T-cell (primary cell): ENCODE measurements around the gene CYSTM1. TPM values are rescaled to one million over a fixed set of nuclear protein-coding genes. Genes with fewer than 3 reads are reported as not detected.

Experiments used
- ATAC-seq, 4 experiments: fragments of 200-7000 bp in 3 of 4; fragments of 150-1000 bp in 1 of 4; cut with Tn5 transposase; replicated peaks in 1 of 4; 1 replicate in 3 of 4; 2 replicates in 1 of 4; pipeline ENCODE4 v1.10.0; 2021; ENCODE audit warnings: moderate library complexity in 3 of 4, mild to moderate bottlenecking in 2 of 4, moderate number of reproducible peaks in 1 of 4
- CTCF ChIA-PET, 2 donors: fragments of 300-600 bp; sonication (Branson Sonifier 250); formaldehyde crosslinking; loops; one replicate each; lab custom pipeline; 2022; ENCODE audit warnings: antibody characterized with exemption in 2 of 2; lab: Charles Lee
- POLR2A ChIA-PET, 2 donors: fragments of 300-600 bp; sonication (Branson Sonifier 250); formaldehyde crosslinking; loops; one replicate each; lab custom pipeline; 2022; ENCODE audit warnings: antibody characterized with exemption in 2 of 2; lab: Charles Lee
- DNase-seq, 35 experiments: peaks; one replicate each; pipeline versions ENCODE4 v3.0.0 to v3.0.0-alpha.2; 2013 to 2023
- H3K27ac ChIP-seq: one replicate; pipeline ENCODE4 v1.5.1; 2013; ENCODE audit warnings: low read length
- H3K27me3 ChIP-seq, 2 experiments: replicated peaks in 1 of 2; 1 replicate in 1 of 2; 2 replicates in 1 of 2; pipeline versions ENCODE4 v1.6.1 to v1.7.0; 2013; ENCODE audit warnings: low read length in 1 of 2, mixed read lengths in 1 of 2; ENCODE audit not compliant: control insufficient read depth in 2 of 2, insufficient read depth in 2 of 2; ENCODE audit errors: extremely low read depth in 1 of 2
- H3K36me3 ChIP-seq, 2 donors: 1 replicate in 1 of 2; 2 replicates in 1 of 2; pipeline versions ENCODE4 v1.6.1 to v1.7.0; 2013; ENCODE audit warnings: low read length in 1 of 2; ENCODE audit not compliant: control insufficient read depth in 2 of 2, insufficient read depth in 1 of 2; ENCODE audit errors: extremely low read depth in 1 of 2
- H3K4me1 ChIP-seq, 2 experiments: 1 replicate in 1 of 2; 2 replicates in 1 of 2; pipeline versions ENCODE4 v1.6.1 to v1.7.0; 2013; ENCODE audit warnings: low read length in 2 of 2, mixed read lengths in 1 of 2; ENCODE audit not compliant: insufficient read depth in 2 of 2, control insufficient read depth in 1 of 2; ENCODE audit errors: extremely low read depth in 1 of 2
- H3K4me3 ChIP-seq, 2 donors: 1 replicate in 1 of 2; 2 replicates in 1 of 2; pipeline versions ENCODE4 v1.5.1 to v1.7.0; 2013; ENCODE audit warnings: mild to moderate bottlenecking in 2 of 2, low read length in 1 of 2, moderate library complexity in 1 of 2; ENCODE audit not compliant: control insufficient read depth in 1 of 2; ENCODE audit errors: extremely low read depth in 1 of 2
- H3K9me3 ChIP-seq: 2 replicates; pipeline ENCODE4 v1.7.0; 2013
- H3K27ac Mint-ChIP-seq, 2 donors: one replicate each; pipeline ENCODE4 v1.8.0; 2020 to 2021; ENCODE audit warnings: mild to moderate bottlenecking in 2 of 2, mixed read lengths in 2 of 2
- H3K27me3 Mint-ChIP-seq, 2 donors: one replicate each; pipeline ENCODE4 v1.8.0; 2021 to 2022; ENCODE audit warnings: mixed read lengths in 2 of 2
- H3K36me3 Mint-ChIP-seq: one replicate; pipeline ENCODE4 v1.8.0; 2021; ENCODE audit warnings: mixed read lengths
- H3K4me1 Mint-ChIP-seq, 3 donors: one replicate each; pipeline ENCODE4 v1.8.0; 2020 to 2022; ENCODE audit warnings: mixed read lengths in 3 of 3, mild to moderate bottlenecking in 1 of 3
- H3K4me3 Mint-ChIP-seq, 3 donors: one replicate each; pipeline ENCODE4 v1.8.0; 2020 to 2022; ENCODE audit warnings: mild to moderate bottlenecking in 3 of 3, mixed read lengths in 3 of 3, moderate library complexity in 3 of 3
- H3K9me3 Mint-ChIP-seq, 3 donors: one replicate each; pipeline ENCODE4 v1.8.0; 2020 to 2022; ENCODE audit warnings: mixed read lengths in 3 of 3
- WGBS: methylation state at CpG from one replicate; pipeline ENCODE4 v1.1.5; 2013; ENCODE audit warnings: missing lambda C conversion rate; ENCODE audit not compliant: insufficient coverage; 5-methylcytosine and 5-hydroxymethylcytosine counted together
- total RNA-seq, 35 experiments: library from RNA in 6 of 35; stranded (reverse) in 6 of 35; fragments of 120-200 nt in 1 of 35; gene quantifications; one replicate each; pipeline versions ENCODE4 v1.2.1 to v1.2.4 and lab custom pipeline; 2013 to 2026

CYSTM1 gene
- total RNA-seq, 5 donors from 2014 or later (not counting 1 experiment from before 2014, with no cell fraction given), result 1.9 to 6.0 (median 5.0) TPM

DNA sequence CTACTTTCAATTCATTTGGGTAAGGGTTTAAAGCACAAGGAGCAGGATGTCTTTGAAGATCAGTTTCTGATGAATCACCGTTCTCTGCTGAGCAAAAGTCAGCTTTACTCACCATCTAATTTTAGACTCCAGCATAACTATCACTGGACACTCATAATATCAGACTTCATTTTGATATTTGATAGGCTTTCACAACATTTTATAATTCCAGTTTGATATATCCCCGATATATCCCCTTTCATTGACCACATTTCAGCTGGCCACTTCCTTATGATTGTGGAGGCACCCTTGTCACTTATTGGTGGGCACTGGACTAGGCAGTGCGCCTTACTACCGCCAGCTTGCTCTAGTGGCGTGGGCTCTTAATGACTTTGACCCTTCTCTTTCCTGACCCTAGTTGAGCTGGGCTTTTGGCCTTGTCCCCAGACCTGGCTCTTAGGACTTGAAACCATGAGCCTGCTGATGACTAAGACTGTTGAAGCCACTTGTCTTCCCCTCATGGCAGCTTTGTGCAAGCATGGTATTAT lies 46.8 kb downstream of the CYSTM1 start:
- Mint-ChIP-seq H3K4me3 (no peak overlapping the region), H3K36me3 (no peaks in the 10 kb centered on the region), H3K27ac (no peak overlapping the region), H3K9me3 (no peaks in the 10 kb centered on the region), H3K27me3 (peaks cover 0 to 3% of the 10 kb centered on the region in 2 donors), H3K4me1 (peaks cover 0 to 3% (median 0%) of the 10 kb centered on the region in 3 donors)
- Histone ChIP-seq H3K4me3 (no peak overlapping the region), H3K4me1 (no peaks in the 10 kb centered on the region), H3K9me3 (no peaks in the 10 kb centered on the region), H3K27ac (no peak overlapping the region), H3K27me3 (peaks cover 0 to 2% of the 10 kb centered on the region in 2 experiments), H3K36me3 (no peaks in the 10 kb centered on the region)
- WGBS, result 97% methylated on average over 4 of the region's 5 CpGs
- CTCF ChIA-PET, result interaction anchor here in 1 of 2 donors (0.6 kb wide), 1 partner anchor 133 kb away, joined by 4 read pairs; no protein-coding TSS in a partner anchor
- ATAC-seq (no peak), DNase-seq (no peak)
- POLR2A ChIA-PET, result no interaction called here

DNA sequence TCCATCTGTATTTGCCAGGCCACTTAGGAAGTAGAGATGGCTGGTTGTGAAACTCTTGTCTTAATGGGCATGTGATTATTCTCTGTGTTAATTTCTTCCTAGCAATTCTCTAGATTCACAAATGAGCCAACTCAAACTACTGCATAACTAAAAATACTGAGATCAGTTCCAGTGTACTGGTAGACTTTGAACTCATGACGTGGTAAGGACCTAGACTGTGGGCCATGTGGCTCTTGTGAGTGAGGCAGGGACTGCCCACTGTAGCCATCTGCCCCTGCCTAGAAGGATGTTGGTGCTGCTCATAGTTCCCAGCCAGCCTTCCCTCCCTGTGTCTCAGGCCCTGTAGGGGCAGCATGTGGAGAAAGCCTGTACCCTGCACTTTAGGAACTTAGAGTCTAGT lies 47.4 kb downstream of the CYSTM1 start:
- peaks cover 0 to 3% (median 0%) of the 10 kb centered on the region in 3 donors for H3K4me1 Mint-ChIP-seq
- peaks cover 0 to 5% of the 10 kb centered on the region in 2 donors for H3K27me3 Mint-ChIP-seq
- H3K36me3 Mint-ChIP-seq, result no peaks in the 10 kb centered on the region
- no peak overlapping the region for H3K4me3 Mint-ChIP-seq
- Histone ChIP-seq H3K27ac (no peak overlapping the region), H3K4me3 (no peak overlapping the region), H3K4me1 (no peaks in the 10 kb centered on the region), H3K36me3 (no peaks in the 10 kb centered on the region), H3K27me3 (peaks cover 0 to 3% of the 10 kb centered on the region in 2 experiments), H3K9me3 (no peaks in the 10 kb centered on the region)
- 67% methylated on average over 1 of the region's 1 CpG for WGBS
- DNase-seq, result no peak
- ChIA-PET POLR2A (no interaction called here), CTCF (interaction anchor here in 1 of 2 donors (0.6 kb wide), 1 partner anchor 132 kb away, joined by 4 read pairs; no protein-coding TSS in a partner anchor)
- no peaks in the 10 kb centered on the region for H3K9me3 Mint-ChIP-seq
- no peak for ATAC-seq
- no peak overlapping the region for H3K27ac Mint-ChIP-seq

DNA sequence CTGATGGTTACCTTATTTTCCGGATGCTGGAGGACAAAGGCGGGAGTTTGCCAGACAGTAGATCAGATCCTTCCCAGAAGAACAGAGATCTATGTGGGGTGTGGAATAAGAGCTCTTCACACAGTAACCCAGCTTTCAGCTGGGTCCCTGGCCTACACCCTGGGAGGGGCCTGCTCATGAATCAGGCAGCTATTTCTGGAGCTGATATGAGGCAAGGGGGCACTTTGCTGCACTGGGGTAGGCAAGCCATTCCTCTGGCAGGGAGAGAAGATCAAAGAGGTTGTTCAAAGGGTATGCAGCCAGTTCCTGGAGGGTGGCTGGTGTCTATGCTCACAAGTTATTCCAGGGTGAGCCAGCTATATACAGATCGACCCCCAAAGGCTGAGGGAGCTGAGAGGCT lies 48.6 kb downstream of the CYSTM1 start:
- CTCF ChIA-PET, result interaction anchor here in 1 of 2 donors (0.8 kb wide), 1 partner anchor 124 kb away, joined by 3 read pairs; no protein-coding TSS in a partner anchor
- H3K27ac Mint-ChIP-seq, result no peak overlapping the region
- H3K9me3 Mint-ChIP-seq, result no peaks in the 10 kb centered on the region
- no peaks in the 10 kb centered on the region for H3K4me1 ChIP-seq
- H3K9me3 ChIP-seq, result no peaks in the 10 kb centered on the region
- no peak overlapping the region for H3K4me3 ChIP-seq
- no peak for DNase-seq
- no peaks in the 10 kb centered on the region for H3K36me3 Mint-ChIP-seq
- H3K27me3 Mint-ChIP-seq, result peaks cover 0 to 5% of the 10 kb centered on the region in 2 donors
- POLR2A ChIA-PET, result no interaction called here
- no peak for ATAC-seq
- no CpG with 5 or more reads among the region's 3 CpGs for WGBS
- H3K27me3 ChIP-seq, result peaks cover 0 to 3% of the 10 kb centered on the region in 2 experiments
- H3K4me3 Mint-ChIP-seq, result no peak overlapping the region
- peaks cover 0 to 3% (median 0%) of the 10 kb centered on the region in 3 donors for H3K4me1 Mint-ChIP-seq
- no peak overlapping the region for H3K27ac ChIP-seq
- H3K36me3 ChIP-seq, result no peaks in the 10 kb centered on the region

DNA sequence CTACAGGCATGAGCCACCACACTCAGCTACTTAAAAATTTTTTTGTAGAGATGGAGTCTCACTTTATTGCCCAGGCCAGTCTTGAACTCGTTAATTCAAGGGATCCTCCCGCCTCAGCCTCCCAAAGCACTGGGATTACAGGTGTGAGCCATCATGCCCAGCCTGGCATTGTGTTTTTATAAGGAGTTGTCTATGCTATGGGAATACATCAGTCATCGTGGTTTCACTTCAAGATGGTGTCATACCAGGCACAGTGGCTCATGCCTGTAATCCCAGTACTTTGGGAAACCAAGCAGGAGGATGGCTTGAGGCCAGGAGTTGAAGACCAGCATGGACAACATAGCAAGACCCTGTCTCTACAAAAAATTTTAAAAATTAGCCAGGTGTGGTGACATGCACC lies 49.7 kb downstream of the CYSTM1 start:
- 82% methylated on average over 1 of the region's 3 CpGs for WGBS
- Mint-ChIP-seq H3K9me3 (no peaks in the 10 kb centered on the region), H3K4me3 (no peak overlapping the region), H3K4me1 (peaks cover 0 to 3% (median 0%) of the 10 kb centered on the region in 3 donors), H3K27me3 (peaks cover 0 to 5% of the 10 kb centered on the region in 2 donors), H3K27ac (no peak overlapping the region), H3K36me3 (no peaks in the 10 kb centered on the region)
- POLR2A ChIA-PET, result no interaction called here
- Histone ChIP-seq H3K27ac (no peak overlapping the region), H3K4me1 (no peaks in the 10 kb centered on the region), H3K36me3 (no peaks in the 10 kb centered on the region), H3K27me3 (peaks cover 0 to 3% of the 10 kb centered on the region in 2 experiments), H3K9me3 (no peaks in the 10 kb centered on the region), H3K4me3 (no peak overlapping the region)
- CTCF ChIA-PET, result no interaction called here
- no peak for DNase-seq
- ATAC-seq, result no peak

DNA sequence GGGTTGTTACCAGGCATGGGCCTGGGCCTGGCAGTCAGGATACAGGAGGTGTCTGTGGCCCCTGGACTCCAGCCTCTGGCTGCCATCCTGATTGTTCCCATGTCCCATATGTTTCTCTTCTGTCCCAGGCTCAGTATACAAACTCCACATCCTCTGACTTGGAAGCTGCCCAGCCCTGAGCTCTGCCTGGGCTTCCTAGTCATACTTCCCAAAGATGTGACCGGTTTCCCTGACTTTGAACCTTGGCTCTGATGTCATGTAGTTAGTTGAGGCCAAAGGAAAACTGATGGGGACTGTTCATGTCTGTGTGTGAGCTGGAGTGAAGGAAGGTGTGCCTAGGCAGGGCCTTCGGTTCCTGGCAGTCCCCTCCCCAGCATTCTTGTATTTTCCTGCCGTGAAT lies 50.4 kb downstream of the CYSTM1 start:
- Mint-ChIP-seq H3K4me3 (no peak overlapping the region), H3K9me3 (no peaks in the 10 kb centered on the region), H3K27me3 (peaks cover 0 to 5% of the 10 kb centered on the region in 2 donors), H3K27ac (no peak overlapping the region), H3K4me1 (peaks cover 0 to 3% (median 0%) of the 10 kb centered on the region in 3 donors), H3K36me3 (no peaks in the 10 kb centered on the region)
- ChIA-PET POLR2A (no interaction called here), CTCF (no interaction called here)
- Histone ChIP-seq H3K27me3 (peaks cover 0 to 3% of the 10 kb centered on the region in 2 experiments), H3K4me3 (no peak overlapping the region), H3K27ac (no peak overlapping the region), H3K9me3 (no peaks in the 10 kb centered on the region), H3K4me1 (no peaks in the 10 kb centered on the region), H3K36me3 (no peaks in the 10 kb centered on the region)
- WGBS, result 92% methylated on average over 2 of the region's 3 CpGs
- no peak for ATAC-seq
- DNase-seq, result no peak

DNA sequence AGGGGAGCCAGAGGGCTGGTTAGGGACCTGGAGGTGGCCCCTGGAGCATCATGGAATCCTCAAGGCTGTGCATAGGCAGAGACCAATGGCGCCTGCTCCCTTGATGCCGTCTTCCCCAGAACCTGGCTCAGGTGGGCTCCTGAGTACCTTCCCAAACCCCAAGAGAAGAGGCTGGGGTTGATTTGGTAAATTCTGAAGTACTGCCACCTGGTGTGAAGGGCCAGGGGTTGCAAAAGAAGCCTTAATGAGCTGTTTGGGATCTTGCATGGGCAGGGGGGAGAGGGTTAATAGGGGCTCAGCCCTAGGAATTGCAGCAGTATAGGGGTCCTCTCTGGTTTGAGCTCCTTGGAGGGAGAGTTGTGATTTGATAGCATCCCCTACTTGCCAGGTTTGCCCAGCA lies 52.1 kb downstream of the CYSTM1 start:
- DNase-seq, result no peak
- no peak overlapping the region for H3K27ac Mint-ChIP-seq
- ChIA-PET CTCF (no interaction called here), POLR2A (no interaction called here)
- H3K36me3 Mint-ChIP-seq, result no peaks in the 10 kb centered on the region
- no peaks in the 10 kb centered on the region for H3K36me3 ChIP-seq
- no peaks in the 10 kb centered on the region for H3K9me3 Mint-ChIP-seq
- peaks cover 0 to 5% of the 10 kb centered on the region in 2 donors for H3K27me3 Mint-ChIP-seq
- H3K27ac ChIP-seq, result no peak overlapping the region
- no peaks in the 10 kb centered on the region for H3K4me1 ChIP-seq
- 90% methylated on average over 2 of the region's 2 CpGs for whole genome bisulfite sequencing
- H3K4me1 Mint-ChIP-seq, result no peaks in the 10 kb centered on the region
- H3K9me3 ChIP-seq, result no peaks in the 10 kb centered on the region
- peaks cover 0 to 3% of the 10 kb centered on the region in 2 experiments for H3K27me3 ChIP-seq
- H3K4me3 ChIP-seq, result no peak overlapping the region
- no peak for ATAC-seq
- no peak overlapping the region for H3K4me3 Mint-ChIP-seq
